22Rv1 (cell line): Measurements from ENCODE around the gene KCNIP1.

Experiments used
- ZFX ChIP-seq: fragments of 450-650 bp; IDR thresholded peaks from 2 replicates; pipeline ENCODE4 v1.6.1; 2017; ENCODE audit warnings: antibody characterized with exemption, borderline replicate concordance
- TF ChIP-seq, protein P1 (sequence below): fragments of 450-650 bp; IDR thresholded peaks from 2 replicates; pipeline ENCODE4 v1.5.1; 2017; ENCODE audit warnings: mild to moderate bottlenecking

DNA sequence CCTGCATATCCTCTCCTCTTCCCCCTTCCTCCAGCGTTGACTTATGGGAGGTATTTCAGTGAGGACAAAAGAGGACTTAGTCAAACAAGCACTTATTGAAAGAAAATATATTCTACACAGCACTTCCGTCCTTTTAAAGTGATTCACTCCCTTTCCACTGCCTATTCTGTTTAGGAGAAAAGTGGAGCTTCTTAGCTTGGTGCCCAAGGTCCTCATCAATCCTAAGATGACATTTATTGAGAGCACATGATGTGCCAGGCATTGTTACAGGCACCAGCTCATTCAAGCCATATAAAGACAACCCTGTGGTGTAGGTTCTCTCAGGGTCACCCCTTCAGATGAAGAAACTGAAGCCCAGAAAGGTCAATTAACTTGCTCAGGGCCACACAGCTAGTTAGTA, 95.9 kb downstream of the KCNIP1 start:
- TF ChIP-seq, protein P1, sequence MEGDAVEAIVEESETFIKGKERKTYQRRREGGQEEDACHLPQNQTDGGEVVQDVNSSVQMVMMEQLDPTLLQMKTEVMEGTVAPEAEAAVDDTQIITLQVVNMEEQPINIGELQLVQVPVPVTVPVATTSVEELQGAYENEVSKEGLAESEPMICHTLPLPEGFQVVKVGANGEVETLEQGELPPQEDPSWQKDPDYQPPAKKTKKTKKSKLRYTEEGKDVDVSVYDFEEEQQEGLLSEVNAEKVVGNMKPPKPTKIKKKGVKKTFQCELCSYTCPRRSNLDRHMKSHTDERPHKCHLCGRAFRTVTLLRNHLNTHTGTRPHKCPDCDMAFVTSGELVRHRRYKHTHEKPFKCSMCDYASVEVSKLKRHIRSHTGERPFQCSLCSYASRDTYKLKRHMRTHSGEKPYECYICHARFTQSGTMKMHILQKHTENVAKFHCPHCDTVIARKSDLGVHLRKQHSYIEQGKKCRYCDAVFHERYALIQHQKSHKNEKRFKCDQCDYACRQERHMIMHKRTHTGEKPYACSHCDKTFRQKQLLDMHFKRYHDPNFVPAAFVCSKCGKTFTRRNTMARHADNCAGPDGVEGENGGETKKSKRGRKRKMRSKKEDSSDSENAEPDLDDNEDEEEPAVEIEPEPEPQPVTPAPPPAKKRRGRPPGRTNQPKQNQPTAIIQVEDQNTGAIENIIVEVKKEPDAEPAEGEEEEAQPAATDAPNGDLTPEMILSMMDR = no peak
- TF ChIP-seq ZFX = no peak
